OCI-LY7 (cell line): ENCODE data around the gene STK11IP. TPM values are rescaled to one million over a fixed set of nuclear protein-coding genes. Genes with fewer than 3 reads are reported as not detected.
A peak's percentile ranks its signal among the peaks of the same experiment; 100 is the strongest.

ENCODE experiments used
- BruUV-seq: library from RNA; stranded (reverse); fragments of 400-500 nt; replicated peaks from 2 replicates; lab custom pipeline; 2021; lab: Mats Ljungman, UMichigan
- CTCF ChIA-PET: fragments of 300-600 bp; sonication (Branson Sonifier 250); formaldehyde crosslinking; loops from one replicate; lab custom pipeline; 2022; ENCODE audit warnings: antibody characterized with exemption; ENCODE audit not compliant: unreplicated experiment; lab: Charles Lee
- POLR2A ChIA-PET: fragments of 300-600 bp; sonication (Branson Sonifier 250); formaldehyde crosslinking; loops from one replicate; lab custom pipeline; 2022; ENCODE audit warnings: antibody characterized with exemption; lab: Charles Lee
- DNase-seq: peaks from one replicate; pipeline ENCODE4 v3.0.0-alpha.2; 2015; ENCODE audit warnings: low spot score
- H2AFZ ChIP-seq: fragments of 200-600 bp; sonication (generic), shearing (Covaris generic); 2 replicates; pipeline ENCODE4 v1.6.1; 2014; ENCODE audit warnings: mild to moderate bottlenecking, antibody characterized with exemption, low read length, moderate library complexity
- H3K27ac ChIP-seq: fragments of 200-600 bp; sonication (generic); 2 replicates; pipeline ENCODE4 v1.5.1; 2014; ENCODE audit warnings: mixed run types, low read depth, mild to moderate bottlenecking, moderate library complexity, low read length, inconsistent platforms; ENCODE audit not compliant: poor library complexity, severe bottlenecking
- H3K36me3 ChIP-seq: fragments of 200-600 bp; sonication (generic); 2 replicates; pipeline ENCODE4 v1.6.1; 2014; ENCODE audit warnings: mild to moderate bottlenecking, antibody characterized with exemption, low read length, moderate library complexity, mixed read lengths; ENCODE audit not compliant: insufficient read depth
- H3K4me1 ChIP-seq: fragments of 200-600 bp; sonication (generic); 2 replicates; pipeline ENCODE4 v1.5.1; 2014; ENCODE audit warnings: mild to moderate bottlenecking, low read length; ENCODE audit not compliant: insufficient read depth, poor library complexity, severe bottlenecking
- H3K4me2 ChIP-seq: fragments of 200-600 bp; sonication (generic); 2 replicates; pipeline ENCODE4 v1.6.1; 2014; ENCODE audit warnings: mild to moderate bottlenecking, low read length
- H3K4me3 ChIP-seq: fragments of 200-600 bp; sonication (generic); 2 replicates; pipeline ENCODE4 v1.5.1; 2014; ENCODE audit warnings: mild to moderate bottlenecking, low read depth, low read length; ENCODE audit not compliant: poor library complexity, severe bottlenecking
- H3K79me2 ChIP-seq: fragments of 200-600 bp; sonication (generic); 2 replicates; pipeline ENCODE4 v1.6.1; 2016; ENCODE audit warnings: low read depth, mild to moderate bottlenecking, low read length, moderate library complexity, mixed read lengths; ENCODE audit not compliant: insufficient read depth
- H3K9me2 ChIP-seq: fragments of 200-600 bp; sonication (generic); 2 replicates; pipeline ENCODE4 v1.6.1; 2016; ENCODE audit warnings: mild to moderate bottlenecking, low read length, mixed read lengths; ENCODE audit not compliant: insufficient read depth
- H3K9me3 ChIP-seq: fragments of 200-600 bp; sonication (generic); 2 replicates; pipeline ENCODE4 v1.6.1; 2014; ENCODE audit warnings: mild to moderate bottlenecking, mixed run types, low read length, mixed read lengths
- H4K20me1 ChIP-seq: fragments of 200-600 bp; sonication (generic); 2 replicates; pipeline ENCODE4 v1.6.1; 2014; ENCODE audit warnings: mild to moderate bottlenecking, antibody characterized with exemption, low read length, moderate library complexity, mixed read lengths; ENCODE audit not compliant: insufficient read depth
- CTCF ChIP-seq: fragments of 200-600 bp; sonication (generic); conservative IDR thresholded peaks from 2 replicates; pipeline ENCODE4 v1.5.1; 2014; ENCODE audit warnings: mild to moderate bottlenecking, antibody characterized with exemption, low read length, moderate library complexity, mixed read lengths
- EZH2phosphoT487 ChIP-seq: fragments of 200-600 bp; sonication (generic); IDR thresholded peaks from 2 replicates; pipeline ENCODE4 v1.6.1; 2018; ENCODE audit warnings: low read depth, borderline replicate concordance, mild to moderate bottlenecking, mixed run types, antibody characterized with exemption, low read length, moderate library complexity, mixed read lengths
- intact Hi-C: fragments of 100-400 bp; cut with micrococcal nuclease; formaldehyde crosslinking; loops from one replicate; pipeline ENCODE4 v1.10.0; 2022; ENCODE audit not compliant: unreplicated experiment
- total RNA-seq, 2 experiments: library from RNA; depleted of rRNA in 1 of 2; stranded (reverse); fragments of >200 nt in 1 of 2; shearing (Covaris generic) in 1 of 2; gene quantifications; 2 replicates each; pipeline ENCODE4 v1.2.3, GENCODE V29; 2014 to 2022

Gene STK11IP
- total RNA-seq, 2 experiments from 2014 or later: 26.5 to 37.6 TPM

- CTCF ChIA-PET: no interaction called here
Measured at GRCh38 chr2:219559156-219559915, 38.3 kb upstream of the STK11IP start.

GRCh38 chr2:219560037-219560892, 37.4 kb upstream of the STK11IP start:
- DNase-seq: peak; percentile 30
- intact Hi-C loops: no loop called here
- no peaks in the 10 kb centered on the region for H3K79me2 ChIP-seq
- TF ChIP-seq EZH2phosphoT487 (no peak), CTCF (peak; percentile 74)
- no peak overlapping the region for H3K27ac ChIP-seq
- no peaks in the 10 kb centered on the region for H3K4me1 ChIP-seq
- H3K4me2 ChIP-seq: no peak overlapping the region
- H3K9me3 ChIP-seq: no peaks in the 10 kb centered on the region
- H3K4me3 ChIP-seq: no peak overlapping the region
- H2AFZ ChIP-seq: no peak overlapping the region
- no peaks in the 10 kb centered on the region for H3K9me2 ChIP-seq
- H4K20me1 ChIP-seq: no peaks in the 10 kb centered on the region
- ChIA-PET CTCF (interaction anchor here (0.5 kb wide), 1 partner anchor 458 kb away, joined by 3 read pairs; no protein-coding TSS in a partner anchor), POLR2A (interaction anchor here (0.6 to 0.7 kb wide), 2 partner anchors 311 to 1038 kb away, joined by 3 to 4 read pairs; no protein-coding TSS in a partner anchor)
- no peaks in the 10 kb centered on the region for H3K36me3 ChIP-seq
- no TSS peak for BruUV-seq

More at GRCh38 chr2:219559156-219559915, 38.3 kb upstream of the STK11IP start:
- no peaks in the 10 kb centered on the region for H3K9me3 ChIP-seq
- no peaks in the 10 kb centered on the region for H4K20me1 ChIP-seq
- no peak overlapping the region for H3K27ac ChIP-seq
- H3K4me1 ChIP-seq: no peaks in the 10 kb centered on the region
- TF ChIP-seq EZH2phosphoT487 (no peak), CTCF (no peak)
- POLR2A ChIA-PET: interaction anchor here (0.6 to 0.7 kb wide), 2 partner anchors 310 to 1037 kb away, joined by 3 to 4 read pairs; no protein-coding TSS in a partner anchor
- H2AFZ ChIP-seq: no peak overlapping the region
- no peaks in the 10 kb centered on the region for H3K36me3 ChIP-seq
- no peaks in the 10 kb centered on the region for H3K79me2 ChIP-seq
- H3K4me3 ChIP-seq: no peak overlapping the region
- no peak overlapping the region for H3K4me2 ChIP-seq
- H3K9me2 ChIP-seq: no peaks in the 10 kb centered on the region
- no peak for DNase-seq
- no TSS peak for BruUV-seq
- intact Hi-C loops: no loop called here
